ENCODE data around the gene MDN1.

DNA sequence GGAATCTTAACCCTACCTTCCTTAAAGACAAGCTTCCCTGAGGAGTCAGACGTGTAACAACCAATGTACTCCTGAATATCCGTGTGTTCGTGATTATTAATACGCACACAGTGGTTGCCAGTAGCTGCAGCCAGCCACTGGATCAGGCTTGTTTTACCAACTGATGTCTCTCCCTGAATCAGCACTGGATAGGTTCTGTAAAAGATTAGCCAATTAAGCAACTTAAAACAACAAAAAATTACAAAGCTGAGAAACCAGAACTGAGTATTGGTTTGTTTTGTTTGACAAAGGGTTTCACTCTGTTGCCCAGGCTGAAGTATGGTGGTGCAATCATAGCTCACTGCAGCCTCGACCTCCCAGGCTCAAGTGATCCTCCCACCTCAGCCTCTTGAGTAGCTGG, 69.3 kb downstream of the MDN1 start:
- no peak for TF ChIP-seq RFX5 (IDR thresholded peaks at IDR 0.05)
- TF ChIP-seq MAX (IDR thresholded peaks at IDR 0.05) = no peak
- TF ChIP-seq, protein P1, sequence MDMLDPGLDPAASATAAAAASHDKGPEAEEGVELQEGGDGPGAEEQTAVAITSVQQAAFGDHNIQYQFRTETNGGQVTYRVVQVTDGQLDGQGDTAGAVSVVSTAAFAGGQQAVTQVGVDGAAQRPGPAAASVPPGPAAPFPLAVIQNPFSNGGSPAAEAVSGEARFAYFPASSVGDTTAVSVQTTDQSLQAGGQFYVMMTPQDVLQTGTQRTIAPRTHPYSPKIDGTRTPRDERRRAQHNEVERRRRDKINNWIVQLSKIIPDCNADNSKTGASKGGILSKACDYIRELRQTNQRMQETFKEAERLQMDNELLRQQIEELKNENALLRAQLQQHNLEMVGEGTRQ (IDR thresholded peaks at IDR 0.05) = no peak
- TF ChIP-seq CEBPB (IDR thresholded peaks at IDR 0.05) = no peak
- no peak for TF ChIP-seq ZSCAN20 (CRISPR knock-in tag; IDR thresholded peaks at IDR 0.05)
- TF ChIP-seq CHD4 (IDR thresholded peaks at IDR 0.05; ENCODE audit: borderline replicate concordance) = no peak
- no peak for TF ChIP-seq BHLHE40 (IDR thresholded peaks at IDR 0.05; ENCODE audit: low read depth, low read length)
- no peak for TF ChIP-seq POLR2A (IDR thresholded peaks at IDR 0.05; ENCODE audit: low read length)
- no peak for TF ChIP-seq RCOR1 (IDR thresholded peaks at IDR 0.05; ENCODE audit: low read depth, low read length)
- no peak for TF ChIP-seq KDM5A (IDR thresholded peaks at IDR 0.05)
- TF ChIP-seq, protein P2, sequence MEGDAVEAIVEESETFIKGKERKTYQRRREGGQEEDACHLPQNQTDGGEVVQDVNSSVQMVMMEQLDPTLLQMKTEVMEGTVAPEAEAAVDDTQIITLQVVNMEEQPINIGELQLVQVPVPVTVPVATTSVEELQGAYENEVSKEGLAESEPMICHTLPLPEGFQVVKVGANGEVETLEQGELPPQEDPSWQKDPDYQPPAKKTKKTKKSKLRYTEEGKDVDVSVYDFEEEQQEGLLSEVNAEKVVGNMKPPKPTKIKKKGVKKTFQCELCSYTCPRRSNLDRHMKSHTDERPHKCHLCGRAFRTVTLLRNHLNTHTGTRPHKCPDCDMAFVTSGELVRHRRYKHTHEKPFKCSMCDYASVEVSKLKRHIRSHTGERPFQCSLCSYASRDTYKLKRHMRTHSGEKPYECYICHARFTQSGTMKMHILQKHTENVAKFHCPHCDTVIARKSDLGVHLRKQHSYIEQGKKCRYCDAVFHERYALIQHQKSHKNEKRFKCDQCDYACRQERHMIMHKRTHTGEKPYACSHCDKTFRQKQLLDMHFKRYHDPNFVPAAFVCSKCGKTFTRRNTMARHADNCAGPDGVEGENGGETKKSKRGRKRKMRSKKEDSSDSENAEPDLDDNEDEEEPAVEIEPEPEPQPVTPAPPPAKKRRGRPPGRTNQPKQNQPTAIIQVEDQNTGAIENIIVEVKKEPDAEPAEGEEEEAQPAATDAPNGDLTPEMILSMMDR (IDR thresholded peaks at IDR 0.05) = no peak

All from A549 (cell line).